Measurements from ENCODE around the gene TRIM17. TPM values are rescaled to one million over a fixed set of nuclear protein-coding genes. Genes with fewer than 3 reads are reported as not detected.

Gene TRIM17
- total RNA-seq, 6 experiments from 2014 or later: 0.23 to 0.36 (median 0.30) TPM; not detected in 3

DNA sequence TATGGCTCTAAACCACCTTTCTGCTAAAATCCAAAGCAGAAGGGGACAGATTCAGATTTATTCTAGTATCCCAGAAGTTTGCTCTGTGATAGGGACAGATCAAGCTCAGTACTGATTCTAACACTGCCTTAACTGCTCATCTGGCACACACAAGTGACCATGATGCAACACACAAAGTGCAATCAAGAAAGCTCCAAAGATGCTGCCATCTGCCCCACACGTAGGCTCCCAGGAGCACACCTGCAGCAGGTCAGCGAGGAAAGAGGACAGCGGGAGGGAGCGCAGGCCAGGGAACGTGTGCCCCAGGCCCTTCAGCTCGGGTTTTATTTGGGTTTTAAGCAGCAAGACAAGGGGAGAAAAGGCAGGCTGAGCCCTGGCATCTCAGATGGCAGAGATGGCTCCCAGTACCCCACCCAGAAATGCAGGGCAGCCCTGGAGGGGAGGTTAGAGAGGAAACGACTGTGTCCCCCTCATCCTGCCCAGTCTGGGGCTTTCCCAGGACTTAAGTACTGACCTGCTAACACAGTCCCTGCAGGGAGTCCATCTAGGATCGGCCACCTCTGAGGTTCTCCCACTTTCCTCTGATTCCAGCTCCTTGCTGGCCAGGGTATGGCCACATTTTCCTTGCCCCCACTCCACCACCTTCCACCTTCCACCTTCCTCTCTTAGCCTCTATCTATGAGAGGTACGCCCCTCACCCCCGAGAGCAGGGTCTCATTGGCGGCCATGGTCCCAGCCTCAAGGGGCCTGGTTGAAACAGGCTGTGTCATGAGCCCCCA is 11.3 kb downstream of the TRIM17 start:
- H3K27ac Mint-ChIP-seq: peak overlapping the region; percentile 84
- no peak for DNase-seq
- no peaks in the 10 kb centered on the region for H3K27me3 Mint-ChIP-seq (ENCODE audit: insufficient read depth)
- 0 out of 2 replicates have a peak, but pooled peaks cover 12% of the 10 kb centered on the region for H3K36me3 Mint-ChIP-seq (ENCODE audit: low read depth)
- H3K9me3 Mint-ChIP-seq: no peaks in the 10 kb centered on the region
- peak overlapping the region; percentile 94 for H3K4me3 Mint-ChIP-seq
- peaks cover 32% of the 10 kb centered on the region for H3K4me1 Mint-ChIP-seq (ENCODE audit: low read depth)
- TF ChIP-seq, protein P1, sequence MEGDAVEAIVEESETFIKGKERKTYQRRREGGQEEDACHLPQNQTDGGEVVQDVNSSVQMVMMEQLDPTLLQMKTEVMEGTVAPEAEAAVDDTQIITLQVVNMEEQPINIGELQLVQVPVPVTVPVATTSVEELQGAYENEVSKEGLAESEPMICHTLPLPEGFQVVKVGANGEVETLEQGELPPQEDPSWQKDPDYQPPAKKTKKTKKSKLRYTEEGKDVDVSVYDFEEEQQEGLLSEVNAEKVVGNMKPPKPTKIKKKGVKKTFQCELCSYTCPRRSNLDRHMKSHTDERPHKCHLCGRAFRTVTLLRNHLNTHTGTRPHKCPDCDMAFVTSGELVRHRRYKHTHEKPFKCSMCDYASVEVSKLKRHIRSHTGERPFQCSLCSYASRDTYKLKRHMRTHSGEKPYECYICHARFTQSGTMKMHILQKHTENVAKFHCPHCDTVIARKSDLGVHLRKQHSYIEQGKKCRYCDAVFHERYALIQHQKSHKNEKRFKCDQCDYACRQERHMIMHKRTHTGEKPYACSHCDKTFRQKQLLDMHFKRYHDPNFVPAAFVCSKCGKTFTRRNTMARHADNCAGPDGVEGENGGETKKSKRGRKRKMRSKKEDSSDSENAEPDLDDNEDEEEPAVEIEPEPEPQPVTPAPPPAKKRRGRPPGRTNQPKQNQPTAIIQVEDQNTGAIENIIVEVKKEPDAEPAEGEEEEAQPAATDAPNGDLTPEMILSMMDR (IDR thresholded peaks at IDR 0.05): no peak

DNA sequence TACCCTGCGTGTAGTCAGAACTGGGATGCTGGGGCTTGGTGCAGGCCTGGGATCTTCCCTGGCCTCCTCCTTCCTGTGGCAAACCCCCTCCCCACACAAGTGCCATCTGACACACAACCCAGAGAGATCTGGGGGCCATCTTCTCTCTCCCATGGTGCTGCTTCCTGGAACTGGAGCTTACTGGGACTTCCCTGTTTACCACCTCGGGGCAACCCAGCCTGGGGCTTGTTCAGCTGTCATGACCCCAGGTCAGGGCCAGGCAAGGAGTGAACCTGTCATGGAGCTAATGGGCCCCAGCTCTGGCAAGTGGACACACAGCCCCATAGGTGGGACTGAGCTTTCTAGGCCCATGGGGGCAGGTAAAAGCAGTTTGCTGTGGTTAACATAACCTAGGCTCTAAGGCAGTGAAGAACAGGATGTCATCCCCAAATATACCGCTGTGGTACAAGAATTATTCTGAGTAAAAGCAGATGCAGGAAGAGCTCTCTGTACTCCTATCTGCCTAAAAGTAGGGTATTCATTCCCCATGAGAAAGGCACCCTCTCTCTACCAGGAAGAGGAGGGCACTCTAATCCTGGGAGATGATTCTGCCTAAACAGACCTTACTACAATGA is 12.4 kb downstream of the TRIM17 start:
- Mint-ChIP-seq H3K9me3 (no peaks in the 10 kb centered on the region), H3K36me3 (ENCODE audit: low read depth) (peaks cover 12% of the 10 kb centered on the region; the same call in 1 of the 2 replicates), H3K4me1 (ENCODE audit: low read depth) (peaks cover 32% of the 10 kb centered on the region), H3K27ac (0 out of 2 replicates have a peak overlapping the region, but pooled peaks have one; percentile 1), H3K4me3 (peak overlapping the region; percentile 94), H3K27me3 (ENCODE audit: insufficient read depth) (no peaks in the 10 kb centered on the region)
- TF ChIP-seq, protein P1 (IDR thresholded peaks at IDR 0.05): no peak
- no peak for DNase-seq

DNA sequence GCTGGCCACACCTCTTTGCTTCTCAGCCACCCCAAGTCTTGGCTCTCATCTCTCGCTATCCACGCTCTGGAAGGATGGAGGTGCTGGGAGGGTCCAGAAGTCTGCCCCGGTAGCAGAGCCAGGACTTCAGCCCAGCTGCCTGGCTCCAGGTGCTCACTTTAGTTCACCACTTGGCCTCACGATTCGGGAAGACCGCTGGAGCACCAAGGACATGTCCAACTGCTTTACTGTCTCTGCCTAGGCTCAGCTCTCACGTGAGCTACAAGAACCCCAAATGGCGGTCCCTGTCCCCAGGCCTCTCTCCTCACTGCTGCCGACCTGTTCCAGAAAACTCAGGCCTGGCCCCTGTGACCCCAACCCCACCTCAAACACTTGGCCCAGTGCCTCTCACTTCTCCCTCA is 13.4 kb downstream of the TRIM17 start:
- Mint-ChIP-seq H3K9me3 (no peaks in the 10 kb centered on the region), H3K27me3 (ENCODE audit: insufficient read depth) (no peaks in the 10 kb centered on the region)

DNA sequence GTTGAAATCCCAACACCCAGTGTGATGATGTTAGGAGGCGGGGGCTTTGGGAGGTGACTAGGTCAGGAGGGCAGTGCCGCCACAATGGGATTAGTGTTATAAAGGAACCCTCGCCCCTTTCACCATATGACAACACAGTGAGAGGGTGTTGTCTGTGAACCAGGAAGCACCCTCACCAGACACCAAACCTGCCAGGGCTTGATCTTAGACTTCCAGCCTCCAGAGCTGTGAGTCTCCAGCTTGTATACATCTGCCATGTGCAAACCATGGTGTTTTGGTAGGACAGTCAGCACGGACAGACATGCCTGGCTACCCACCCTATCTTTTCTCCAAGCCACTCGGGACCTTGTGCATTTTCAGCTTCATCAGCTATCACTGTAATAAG is 14.0 kb downstream of the TRIM17 start:
- Mint-ChIP-seq H3K27me3 (ENCODE audit: insufficient read depth) (no peaks in the 10 kb centered on the region), H3K4me1 (ENCODE audit: low read depth) (peaks cover 26% of the 10 kb centered on the region), H3K4me3 (no peak overlapping the region), H3K36me3 (ENCODE audit: low read depth) (peaks cover 12% of the 10 kb centered on the region; the same call in 1 of the 2 replicates), H3K27ac (no peak overlapping the region), H3K9me3 (no peaks in the 10 kb centered on the region)
- no peak for DNase-seq
- TF ChIP-seq, protein P1 (IDR thresholded peaks at IDR 0.05): no peak

More for the DNA sequence above, 13.4 kb downstream of the TRIM17 start:
- TF ChIP-seq, protein P1 (IDR thresholded peaks at IDR 0.05): no peak
- Mint-ChIP-seq H3K4me3 (no peak overlapping the region), H3K27ac (no peak overlapping the region), H3K36me3 (ENCODE audit: low read depth) (peaks cover 12% of the 10 kb centered on the region; the same call in 1 of the 2 replicates), H3K4me1 (ENCODE audit: low read depth) (peaks cover 32% of the 10 kb centered on the region)
- no peak for DNase-seq

DNA sequence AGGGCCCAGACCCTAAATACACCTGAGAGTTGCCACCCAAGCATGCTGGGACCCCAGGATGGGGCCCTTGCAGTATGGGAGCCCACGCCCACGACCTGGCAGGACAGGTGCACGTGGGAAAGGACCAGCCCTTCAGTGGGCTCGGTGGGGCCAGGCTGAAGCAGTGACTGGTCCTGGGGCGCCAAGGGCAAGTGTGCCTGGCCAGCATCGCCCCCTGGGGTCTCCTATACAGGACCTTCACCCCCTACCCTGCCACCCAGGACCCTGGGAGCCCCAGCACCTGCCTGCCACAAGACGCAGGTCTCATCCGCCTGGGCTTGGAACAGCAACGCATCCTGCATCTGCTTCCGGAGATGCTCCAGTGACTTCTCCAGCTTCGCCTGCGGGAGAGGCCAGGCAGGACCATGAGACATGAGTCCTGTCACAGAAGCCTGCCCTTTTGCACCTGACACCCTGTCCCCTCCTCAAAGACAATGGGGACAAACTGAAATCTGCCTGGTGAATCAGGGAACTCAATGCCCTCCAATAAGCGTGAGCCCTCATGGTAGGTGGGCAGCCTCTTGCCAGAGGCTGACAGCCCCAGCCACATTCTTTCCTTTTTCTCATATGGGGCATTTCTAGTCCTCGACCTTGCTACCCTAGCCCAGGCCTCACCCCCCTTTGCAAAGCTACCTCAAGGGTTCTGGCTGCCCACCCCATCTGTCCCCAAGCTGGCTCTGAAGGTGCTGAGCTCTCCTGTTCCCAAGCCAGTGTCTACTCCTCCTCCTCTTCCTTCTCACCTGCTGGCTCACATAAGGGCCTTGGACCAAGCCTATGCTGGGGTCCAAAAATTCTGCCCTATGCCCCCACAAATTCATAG is 14.7 kb downstream of the TRIM17 start:
- no peaks in the 10 kb centered on the region for H3K9me3 Mint-ChIP-seq
- peaks cover 26% of the 10 kb centered on the region for H3K4me1 Mint-ChIP-seq (ENCODE audit: low read depth)
- no peak overlapping the region for H3K27ac Mint-ChIP-seq
- no peaks in the 10 kb centered on the region for H3K27me3 Mint-ChIP-seq (ENCODE audit: insufficient read depth)
- TF ChIP-seq, protein P1 (IDR thresholded peaks at IDR 0.05): no peak
- DNase-seq: no peak
- peaks cover 12% of the 10 kb centered on the region; the same call in 1 of the 2 replicates for H3K36me3 Mint-ChIP-seq (ENCODE audit: low read depth)
- H3K4me3 Mint-ChIP-seq: no peak overlapping the region

All from HFFc6 (cell line).